ENCODE results near the gene SLC16A3.
A peak's percentile ranks its signal among the peaks of the same experiment; 100 is the strongest.

SLC16A3 gene

GRCh38 chr17:82223517-82223916, 5.3 kb upstream of the SLC16A3 start:
- no peak for DNase-seq (ENCODE audit: low spot score)

- no peak for DNase-seq (ENCODE audit: low spot score)
These were observed 4.2 kb upstream of the SLC16A3 start for GRCh38 chr17:82224666-82225065.

- no peak for DNase-seq (ENCODE audit: low spot score)
These were observed 3.3 kb upstream of the SLC16A3 start for GRCh38 chr17:82225368-82226029.

- no peak for DNase-seq (ENCODE audit: low spot score)
These were observed 2.6 kb upstream of the SLC16A3 start for GRCh38 chr17:82226146-82226808.

GRCh38 chr17:82226809-82227628, 1.8 kb upstream of the SLC16A3 start:
- DNase-seq (ENCODE audit: low spot score): no peak

GRCh38 chr17:82227629-82228277, 1.1 kb upstream of the SLC16A3 start:
- no peak for DNase-seq (ENCODE audit: low spot score)

- DNase-seq (ENCODE audit: low spot score): no peak
These were observed 482 bp upstream of the SLC16A3 start for GRCh38 chr17:82228278-82228841.

GRCh38 chr17:82229698-82230608, 1.1 kb downstream of the SLC16A3 start:
- peak; percentile 67 for DNase-seq (ENCODE audit: low spot score)

GRCh38 chr17:82230609-82231311, 1.9 kb downstream of the SLC16A3 start:
- DNase-seq (ENCODE audit: low spot score): peak; percentile 82

GRCh38 chr17:82231312-82231561, 2.4 kb downstream of the SLC16A3 start:
- DNase-seq (ENCODE audit: low spot score): no peak

- peak; percentile 76 for DNase-seq (ENCODE audit: low spot score)
These were observed 2.9 kb downstream of the SLC16A3 start for GRCh38 chr17:82231562-82232321.

GRCh38 chr17:82232322-82232820, 3.5 kb downstream of the SLC16A3 start:
- no peak for DNase-seq (ENCODE audit: low spot score)

- DNase-seq (ENCODE audit: low spot score): no peak
These were observed 4.3 kb downstream of the SLC16A3 start for GRCh38 chr17:82232876-82233785.

GRCh38 chr17:82234211-82235055, 5.6 kb downstream of the SLC16A3 start:
- peak; percentile 66 for DNase-seq (ENCODE audit: low spot score)

- DNase-seq (ENCODE audit: low spot score): no peak
These were observed 6.4 kb downstream of the SLC16A3 start for GRCh38 chr17:82235056-82235774.

- no peak for DNase-seq (ENCODE audit: low spot score)
These were observed 6.9 kb downstream of the SLC16A3 start for GRCh38 chr17:82235775-82236141.
